ENCODE data around the gene MYCBPAP. TPM values are rescaled to one million over a fixed set of nuclear protein-coding genes. Genes with fewer than 3 reads are reported as not detected.

Gene MYCBPAP
- total and polyA plus RNA-seq, 4 donors = 0.73 to 6.4 (median 2.8) TPM

GRCh38 chr17:50577451-50577954 lies 69.3 kb downstream of the MYCBPAP start:
- Histone ChIP-seq H3K27me3 (ENCODE audit: control insufficient read depth in 3 of 3, insufficient read depth in 3 of 3, low read length in 2 of 3) (no peaks in the 10 kb centered on the region), H3K9me3 (ENCODE audit: control insufficient read depth in 4 of 4, insufficient read depth in 3 of 4, low read length in 3 of 4) (no peaks in the 10 kb centered on the region), H3K4me1 (ENCODE audit: control insufficient read depth in 5 of 5, insufficient read depth in 5 of 5, low read length in 5 of 5) (no peaks in the 10 kb centered on the region), H3K9ac (ENCODE audit: insufficient read depth in 1 of 2, low read length in 2 of 2) (no peak overlapping the region), H3K4me3 (no peak overlapping the region), H3K27ac (ENCODE audit: low read depth in 1 of 2, low read length in 1 of 2) (no peak overlapping the region), H3K36me3 (ENCODE audit: control insufficient read depth in 4 of 4, insufficient read depth in 4 of 4, low read length in 4 of 4) (peaks cover 0 to 41% (median 14%) of the 10 kb centered on the region in 4 donors)
- DNase-seq (no peak), ATAC-seq (ENCODE audit: insufficient read depth, low FRiP score) (no peak)
- no peak for TF ChIP-seq CTCF (IDR thresholded peaks at IDR 0.05; ENCODE audit: control extremely low read depth, extremely low read depth)
- WGBS, 2 donors = 91% methylated on average over 13 of the region's 13 CpGs

- Histone ChIP-seq H3K4me1 (ENCODE audit: control insufficient read depth in 5 of 5, insufficient read depth in 5 of 5, low read length in 5 of 5) (no peaks in the 10 kb centered on the region), H3K27me3 (ENCODE audit: control insufficient read depth in 3 of 3, insufficient read depth in 3 of 3, low read length in 2 of 3) (no peaks in the 10 kb centered on the region), H3K27ac (ENCODE audit: low read depth in 1 of 2, low read length in 1 of 2) (no peak overlapping the region), H3K9me3 (ENCODE audit: control insufficient read depth in 4 of 4, insufficient read depth in 3 of 4, low read length in 3 of 4) (no peaks in the 10 kb centered on the region), H3K4me3 (no peak overlapping the region), H3K36me3 (ENCODE audit: control insufficient read depth in 4 of 4, insufficient read depth in 4 of 4, low read length in 4 of 4) (peaks cover 0 to 39% (median 14%) of the 10 kb centered on the region in 4 donors), H3K9ac (ENCODE audit: insufficient read depth in 1 of 2, low read length in 2 of 2) (no peak overlapping the region)
- no peak for DNase-seq
- no peak for ATAC-seq (ENCODE audit: insufficient read depth, low FRiP score)
- TF ChIP-seq CTCF (IDR thresholded peaks at IDR 0.05; ENCODE audit: control extremely low read depth, extremely low read depth) = no peak
- 90 to 91% methylated on average over 16 of the region's 16 CpGs for WGBS, 2 donors
Observed at GRCh38 chr17:50578173-50578572, 69.9 kb downstream of the MYCBPAP start.

GRCh38 chr17:50579399-50579798 lies 71.2 kb downstream of the MYCBPAP start:
- H3K27me3 ChIP-seq (ENCODE audit: control insufficient read depth in 3 of 3, insufficient read depth in 3 of 3, low read length in 2 of 3) = no peaks in the 10 kb centered on the region
- TF ChIP-seq CTCF (IDR thresholded peaks at IDR 0.05; ENCODE audit: control extremely low read depth, extremely low read depth) = no peak
- no peak overlapping the region for H3K9ac ChIP-seq (ENCODE audit: insufficient read depth in 1 of 2, low read length in 2 of 2)
- WGBS, 2 donors = 89 to 96% methylated on average over 7 of the region's 7 CpGs
- no peak overlapping the region for H3K27ac ChIP-seq (ENCODE audit: low read depth in 1 of 2, low read length in 1 of 2)
- no peaks in the 10 kb centered on the region for H3K4me1 ChIP-seq (ENCODE audit: control insufficient read depth in 5 of 5, insufficient read depth in 5 of 5, low read length in 5 of 5)
- H3K9me3 ChIP-seq (ENCODE audit: control insufficient read depth in 4 of 4, insufficient read depth in 3 of 4, low read length in 3 of 4) = no peaks in the 10 kb centered on the region
- no peak for DNase-seq
- H3K36me3 ChIP-seq (ENCODE audit: control insufficient read depth in 4 of 4, insufficient read depth in 4 of 4, low read length in 4 of 4) = peaks cover 0 to 31% (median 12%) of the 10 kb centered on the region in 4 donors
- ATAC-seq (ENCODE audit: insufficient read depth, low FRiP score) = no peak
- no peak overlapping the region for H3K4me3 ChIP-seq

- Histone ChIP-seq H3K4me3 (no peak overlapping the region), H3K27ac (ENCODE audit: low read depth in 1 of 2, low read length in 1 of 2) (no peak overlapping the region), H3K27me3 (ENCODE audit: control insufficient read depth in 3 of 3, insufficient read depth in 3 of 3, low read length in 2 of 3) (no peaks in the 10 kb centered on the region), H3K9ac (ENCODE audit: insufficient read depth in 1 of 2, low read length in 2 of 2) (no peak overlapping the region), H3K36me3 (ENCODE audit: control insufficient read depth in 4 of 4, insufficient read depth in 4 of 4, low read length in 4 of 4) (peaks cover 0 to 35% (median 9%) of the 10 kb centered on the region in 4 donors), H3K4me1 (ENCODE audit: control insufficient read depth in 5 of 5, insufficient read depth in 5 of 5, low read length in 5 of 5) (peaks cover 0 to 5% (median 0%) of the 10 kb centered on the region in 5 donors), H3K9me3 (ENCODE audit: control insufficient read depth in 4 of 4, insufficient read depth in 3 of 4, low read length in 3 of 4) (no peaks in the 10 kb centered on the region)
- no peak for TF ChIP-seq CTCF (IDR thresholded peaks at IDR 0.05; ENCODE audit: control extremely low read depth, extremely low read depth)
- DNase-seq (no peak), ATAC-seq (ENCODE audit: insufficient read depth, low FRiP score) (no peak)
- 94% methylated on average over 9 of the region's 9 CpGs for WGBS, 2 donors
Observed at GRCh38 chr17:50580646-50581045, 72.4 kb downstream of the MYCBPAP start.
